HCT116 (cell line): ENCODE data around the gene KCNK5.

Experiments
- CEBPB ChIP-seq: IDR thresholded peaks from 2 replicates; pipeline ENCODE4 v1.6.1; 2012; ENCODE audit warnings: low read depth
- ELF1 ChIP-seq: IDR thresholded peaks from 2 replicates; pipeline ENCODE4 v1.6.1; 2012; ENCODE audit warnings: low read depth, borderline replicate concordance
- EZH2 ChIP-seq: fragments of 200-600 bp; sonication (generic); IDR thresholded peaks from 2 replicates; pipeline ENCODE4 v1.6.1; 2017; ENCODE audit warnings: antibody characterized with exemption, mixed run types
- POLR2A ChIP-seq: IDR thresholded peaks from 2 replicates; pipeline ENCODE4 v1.7.0; 2011; ENCODE audit warnings: borderline replicate concordance; ENCODE audit not compliant: insufficient read depth, insufficient read length; ENCODE audit errors: extremely low read depth
- POLR2AphosphoS5 ChIP-seq: IDR thresholded peaks from 2 replicates; pipeline ENCODE4 v1.6.1; 2011; ENCODE audit warnings: mild to moderate bottlenecking, low read depth, low read length, moderate library complexity
- ZFX ChIP-seq: fragments of 450-650 bp; IDR thresholded peaks from 2 replicates; pipeline ENCODE4 v1.6.1; 2017
- TF ChIP-seq, protein P1 (sequence below), 3 experiments: fragments of 200-600 bp in 1 of 3; sonication (generic) in 1 of 3; IDR thresholded peaks in 2 of 3; conservative IDR thresholded peaks in 1 of 3; 2 replicates each; pipeline ENCODE4 v1.5.1; 2012 to 2017; ENCODE audit warnings: low read depth in 2 of 3, low read length in 2 of 3, antibody characterized with exemption in 1 of 3, borderline replicate concordance in 1 of 3, control low read depth in 1 of 3, mild to moderate bottlenecking in 1 of 3, mixed read lengths in 1 of 3, mixed run types in 1 of 3, moderate library complexity in 1 of 3; ENCODE audit not compliant: insufficient read depth in 1 of 3

GRCh38 chr6:39260456-39260855 lies 31.2 kb upstream of the KCNK5 start:
- TF ChIP-seq ZFX (no peak), ELF1 (no peak), CEBPB (no peak), EZH2 (no peak), POLR2A (no peak), POLR2AphosphoS5 (no peak)
- TF ChIP-seq, protein P1, sequence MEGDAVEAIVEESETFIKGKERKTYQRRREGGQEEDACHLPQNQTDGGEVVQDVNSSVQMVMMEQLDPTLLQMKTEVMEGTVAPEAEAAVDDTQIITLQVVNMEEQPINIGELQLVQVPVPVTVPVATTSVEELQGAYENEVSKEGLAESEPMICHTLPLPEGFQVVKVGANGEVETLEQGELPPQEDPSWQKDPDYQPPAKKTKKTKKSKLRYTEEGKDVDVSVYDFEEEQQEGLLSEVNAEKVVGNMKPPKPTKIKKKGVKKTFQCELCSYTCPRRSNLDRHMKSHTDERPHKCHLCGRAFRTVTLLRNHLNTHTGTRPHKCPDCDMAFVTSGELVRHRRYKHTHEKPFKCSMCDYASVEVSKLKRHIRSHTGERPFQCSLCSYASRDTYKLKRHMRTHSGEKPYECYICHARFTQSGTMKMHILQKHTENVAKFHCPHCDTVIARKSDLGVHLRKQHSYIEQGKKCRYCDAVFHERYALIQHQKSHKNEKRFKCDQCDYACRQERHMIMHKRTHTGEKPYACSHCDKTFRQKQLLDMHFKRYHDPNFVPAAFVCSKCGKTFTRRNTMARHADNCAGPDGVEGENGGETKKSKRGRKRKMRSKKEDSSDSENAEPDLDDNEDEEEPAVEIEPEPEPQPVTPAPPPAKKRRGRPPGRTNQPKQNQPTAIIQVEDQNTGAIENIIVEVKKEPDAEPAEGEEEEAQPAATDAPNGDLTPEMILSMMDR (IDR thresholded peaks at IDR 0.05 in 2 of 3, conservative IDR thresholded peaks at IDR 0.05 in 1 of 3; ENCODE audit: borderline replicate concordance in 1 of 3, insufficient read depth in 1 of 3, low read depth in 2 of 3, low read length in 2 of 3): no peak
